ENCODE results near the gene TNKS2. TPM values are rescaled to one million over a fixed set of nuclear protein-coding genes. Genes with fewer than 3 reads are reported as not detected.

The TNKS2 gene
- total RNA-seq, 1 donor from 2014 or later: 53.7 TPM

DNA sequence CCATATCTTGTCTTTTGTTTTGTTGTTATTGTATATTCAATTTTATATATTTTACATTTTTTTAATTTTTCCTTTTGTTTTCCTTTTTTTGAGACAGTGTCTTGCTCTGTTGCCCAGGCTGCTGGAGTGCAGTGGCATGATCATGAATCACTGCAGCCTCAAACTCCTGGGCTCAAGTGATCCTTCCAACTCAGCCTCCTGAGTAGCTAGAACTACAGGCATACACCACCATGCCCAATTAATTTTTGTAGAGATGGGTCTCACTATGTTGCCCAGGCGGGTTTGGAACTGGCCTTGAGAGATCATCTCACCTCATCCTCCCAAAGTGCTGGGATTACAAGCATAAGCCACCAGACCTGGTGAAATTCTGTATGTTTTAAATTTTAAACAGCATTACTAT lies 25.4 kb upstream of the TNKS2 start:
- Mint-ChIP-seq H3K4me3 (no peak overlapping the region), H3K4me1 (no peaks in the 10 kb centered on the region), H3K27ac (no peak overlapping the region), H3K27me3 (ENCODE audit: low read depth) (no peaks in the 10 kb centered on the region), H3K36me3 (no peaks in the 10 kb centered on the region), H3K9me3 (peaks cover 12% of the 10 kb centered on the region)
- TF ChIP-seq, protein P1, sequence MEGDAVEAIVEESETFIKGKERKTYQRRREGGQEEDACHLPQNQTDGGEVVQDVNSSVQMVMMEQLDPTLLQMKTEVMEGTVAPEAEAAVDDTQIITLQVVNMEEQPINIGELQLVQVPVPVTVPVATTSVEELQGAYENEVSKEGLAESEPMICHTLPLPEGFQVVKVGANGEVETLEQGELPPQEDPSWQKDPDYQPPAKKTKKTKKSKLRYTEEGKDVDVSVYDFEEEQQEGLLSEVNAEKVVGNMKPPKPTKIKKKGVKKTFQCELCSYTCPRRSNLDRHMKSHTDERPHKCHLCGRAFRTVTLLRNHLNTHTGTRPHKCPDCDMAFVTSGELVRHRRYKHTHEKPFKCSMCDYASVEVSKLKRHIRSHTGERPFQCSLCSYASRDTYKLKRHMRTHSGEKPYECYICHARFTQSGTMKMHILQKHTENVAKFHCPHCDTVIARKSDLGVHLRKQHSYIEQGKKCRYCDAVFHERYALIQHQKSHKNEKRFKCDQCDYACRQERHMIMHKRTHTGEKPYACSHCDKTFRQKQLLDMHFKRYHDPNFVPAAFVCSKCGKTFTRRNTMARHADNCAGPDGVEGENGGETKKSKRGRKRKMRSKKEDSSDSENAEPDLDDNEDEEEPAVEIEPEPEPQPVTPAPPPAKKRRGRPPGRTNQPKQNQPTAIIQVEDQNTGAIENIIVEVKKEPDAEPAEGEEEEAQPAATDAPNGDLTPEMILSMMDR (IDR thresholded peaks at IDR 0.05; ENCODE audit: unreplicated experiment): no peak
- no peak for DNase-seq (ENCODE audit: low spot score in 2 of 2, unreplicated experiment in 2 of 2)

DNA sequence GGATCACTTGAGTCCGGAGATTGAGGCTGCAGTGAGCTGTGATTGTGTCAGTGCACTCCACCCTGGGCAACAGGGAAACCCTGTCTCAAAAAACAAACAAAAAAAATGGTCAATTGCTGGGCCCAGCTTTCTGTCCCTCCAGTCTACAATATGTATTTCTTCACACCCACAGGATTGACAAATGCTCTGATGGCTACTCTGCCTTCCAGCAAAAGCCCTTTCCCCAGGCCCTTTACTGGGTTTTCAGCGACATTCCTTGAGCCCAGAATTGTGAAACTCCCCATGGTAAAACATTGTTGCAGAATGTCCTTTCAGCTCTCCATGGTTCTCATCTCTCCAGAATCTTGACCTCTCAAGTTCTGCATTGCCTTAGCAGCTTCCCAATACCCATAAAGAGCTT lies 23.7 kb upstream of the TNKS2 start:
- peaks cover 12% of the 10 kb centered on the region for H3K9me3 Mint-ChIP-seq
- TF ChIP-seq, protein P1 (IDR thresholded peaks at IDR 0.05; ENCODE audit: unreplicated experiment): no peak
- H3K27ac Mint-ChIP-seq: no peak overlapping the region
- H3K4me3 Mint-ChIP-seq: no peak overlapping the region
- H3K36me3 Mint-ChIP-seq: no peaks in the 10 kb centered on the region
- DNase-seq (ENCODE audit: low spot score in 2 of 2, unreplicated experiment in 2 of 2): no peak
- no peaks in the 10 kb centered on the region for H3K27me3 Mint-ChIP-seq (ENCODE audit: low read depth)
- H3K4me1 Mint-ChIP-seq: peaks cover 12% of the 10 kb centered on the region

DNA sequence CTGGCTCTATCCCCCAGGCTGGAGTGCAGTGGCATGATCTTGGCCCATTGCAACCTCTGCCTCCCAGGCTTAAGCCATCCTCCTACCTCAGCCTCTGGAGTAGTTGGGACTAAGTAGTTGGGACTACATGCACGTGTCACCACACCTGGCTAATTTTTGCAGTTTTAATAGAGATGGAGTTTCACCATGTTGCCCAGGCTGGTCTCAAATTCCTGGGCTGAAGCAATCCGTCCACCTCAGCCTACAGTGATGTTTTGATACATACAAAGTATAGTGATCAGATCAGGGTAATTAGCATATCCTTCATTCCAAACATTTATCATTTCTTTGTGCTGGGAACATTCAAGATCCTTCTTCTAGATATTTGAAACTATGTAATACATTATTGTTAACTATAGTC lies 22.5 kb upstream of the TNKS2 start:
- Mint-ChIP-seq H3K4me1 (peaks cover 14% of the 10 kb centered on the region), H3K27ac (no peak overlapping the region), H3K36me3 (no peaks in the 10 kb centered on the region), H3K27me3 (ENCODE audit: low read depth) (no peaks in the 10 kb centered on the region), H3K4me3 (no peak overlapping the region), H3K9me3 (peaks cover 12% of the 10 kb centered on the region)
- DNase-seq (ENCODE audit: low spot score in 2 of 2, unreplicated experiment in 2 of 2): no peak
- TF ChIP-seq, protein P1 (IDR thresholded peaks at IDR 0.05; ENCODE audit: unreplicated experiment): no peak

DNA sequence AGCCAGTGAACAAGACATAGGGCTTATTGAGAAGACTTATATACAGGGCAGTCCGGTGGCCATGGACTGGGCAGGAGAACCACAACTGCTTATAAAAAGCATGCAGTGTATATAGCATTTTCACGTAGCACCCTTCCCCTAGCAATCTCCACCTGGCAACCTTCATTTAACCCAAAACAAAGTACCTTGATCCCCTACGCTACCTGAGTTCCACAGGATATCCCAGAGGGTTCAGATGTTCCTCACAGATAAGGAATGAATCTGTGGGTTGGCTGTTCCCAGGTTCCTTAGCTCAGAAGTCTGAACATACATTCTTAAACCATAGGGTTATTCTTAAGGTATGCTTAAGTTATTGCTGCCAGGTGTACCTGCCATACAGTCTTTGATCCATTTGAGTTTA lies 22.0 kb upstream of the TNKS2 start:
- Mint-ChIP-seq H3K36me3 (no peaks in the 10 kb centered on the region), H3K4me3 (no peak overlapping the region), H3K27me3 (ENCODE audit: low read depth) (no peaks in the 10 kb centered on the region), H3K27ac (no peak overlapping the region), H3K9me3 (peaks cover 12% of the 10 kb centered on the region), H3K4me1 (peaks cover 14% of the 10 kb centered on the region)
- TF ChIP-seq, protein P1 (IDR thresholded peaks at IDR 0.05; ENCODE audit: unreplicated experiment): no peak
- DNase-seq (ENCODE audit: low spot score in 2 of 2, unreplicated experiment in 2 of 2): no peak

DNA sequence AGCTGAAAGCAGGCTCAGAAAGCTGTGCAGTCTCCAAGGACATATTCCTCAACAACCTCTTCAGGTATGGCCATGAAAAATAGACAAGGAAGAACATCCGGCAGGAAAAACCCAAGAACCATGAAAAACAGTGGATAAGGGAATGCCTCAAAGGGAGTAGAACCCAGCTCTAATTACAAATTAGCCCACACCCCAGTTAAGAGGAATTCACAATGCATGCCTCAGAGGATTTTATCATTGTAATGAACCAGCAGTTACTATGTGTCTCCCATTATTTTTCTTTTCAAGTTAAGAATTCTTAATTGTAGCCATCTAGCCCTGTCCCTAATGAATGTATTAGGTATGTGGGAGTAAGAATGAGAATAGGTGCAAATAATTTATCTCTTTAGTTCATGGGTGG lies 19.7 kb upstream of the TNKS2 start:
- H3K4me1 Mint-ChIP-seq: peaks cover 14% of the 10 kb centered on the region
- H3K4me3 Mint-ChIP-seq: no peak overlapping the region
- peaks cover 8% of the 10 kb centered on the region for H3K9me3 Mint-ChIP-seq
- DNase-seq (ENCODE audit: low spot score in 2 of 2, unreplicated experiment in 2 of 2): no peak
- H3K27me3 Mint-ChIP-seq (ENCODE audit: low read depth): no peaks in the 10 kb centered on the region
- H3K27ac Mint-ChIP-seq: peak overlapping the region; percentile 43
- TF ChIP-seq, protein P1 (IDR thresholded peaks at IDR 0.05; ENCODE audit: unreplicated experiment): no peak
- no peaks in the 10 kb centered on the region for H3K36me3 Mint-ChIP-seq

DNA sequence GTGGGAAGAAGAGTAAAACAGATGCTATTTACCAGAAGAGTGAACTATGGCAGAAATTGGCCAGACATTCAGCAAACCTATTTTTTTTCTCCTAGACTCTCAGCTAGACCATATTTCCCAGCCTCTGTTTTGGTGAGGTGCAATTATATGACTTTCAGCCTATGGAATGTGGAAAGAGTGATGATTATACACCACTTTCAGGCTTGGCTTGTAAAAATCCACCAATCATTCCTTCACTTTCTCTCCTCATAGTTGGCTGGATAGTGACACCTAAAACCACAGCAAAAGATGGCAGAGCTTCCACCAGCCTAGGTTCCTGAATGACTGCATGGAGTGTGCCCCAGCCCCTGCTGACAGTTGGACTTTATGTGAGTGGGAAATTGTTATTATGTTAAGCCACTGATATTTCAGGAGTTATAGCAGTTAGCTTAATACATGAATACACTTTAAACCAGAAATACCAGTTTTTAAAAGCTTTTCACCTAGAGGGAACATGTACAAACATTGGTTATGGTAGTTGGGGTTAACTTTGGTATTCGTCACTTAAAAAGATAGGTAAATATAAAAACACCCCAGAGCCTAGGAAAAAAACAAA lies 19.1 kb upstream of the TNKS2 start:
- Mint-ChIP-seq H3K27ac (peak overlapping the region; percentile 49), H3K27me3 (ENCODE audit: low read depth) (no peaks in the 10 kb centered on the region), H3K9me3 (peaks cover 8% of the 10 kb centered on the region), H3K36me3 (no peaks in the 10 kb centered on the region), H3K4me3 (no peak overlapping the region), H3K4me1 (peaks cover 14% of the 10 kb centered on the region)
- DNase-seq (ENCODE audit: low spot score in 2 of 2, unreplicated experiment in 2 of 2): no peak
- TF ChIP-seq, protein P1 (IDR thresholded peaks at IDR 0.05; ENCODE audit: unreplicated experiment): no peak

All from mesothelial cell of epicardium (in vitro differentiated cells).